Endothelial cell of umbilical vein (primary cell): ENCODE data around the gene KLF13. TPM values are rescaled to one million over a fixed set of nuclear protein-coding genes. Genes with fewer than 3 reads are reported as not detected.

Experiments
- BruUV-seq: library from RNA; stranded (reverse); fragments of 400-500 nt; replicated peaks from 2 replicates; lab custom pipeline; 2021; lab: Mats Ljungman, UMichigan
- CTCF ChIA-PET: fragments of 300-600, 350-600 bp; sonication (Branson Sonifier 250); formaldehyde crosslinking; loops from one replicate; lab custom pipeline; 2021; ENCODE audit warnings: antibody characterized with exemption, inconsistent platforms; lab: Charles Lee
- POLR2A ChIA-PET: fragments of 300-600, 350-600 bp; sonication (Branson Sonifier 250); formaldehyde crosslinking; loops from one replicate; lab custom pipeline; 2021; ENCODE audit warnings: antibody characterized with exemption, inconsistent platforms; lab: Charles Lee
- DNase-seq: peaks from one replicate; pipeline ENCODE4 v3.0.0-alpha.2; 2011; ENCODE audit warnings: low read depth, low spot score
- FAIRE-seq: peaks from 2 replicates; lab custom pipeline; 2011; peaks lifted over from hg19 to GRCh38; lab: Jason Lieb, UNC
- H2AFZ ChIP-seq: 2 replicates; pipeline ENCODE4 v1.6.0; 2012; ENCODE audit warnings: low read depth, low read length, control low read depth, inconsistent platforms
- H3K27ac ChIP-seq: 2 replicates; pipeline ENCODE4 v1.5.1; 2011; ENCODE audit warnings: low read depth, mild to moderate bottlenecking, control low read depth, low read length, moderate library complexity; ENCODE audit not compliant: insufficient read depth
- H3K27me3 ChIP-seq, 2 experiments: 2 replicates each; pipeline versions ENCODE4 v1.6.0 to v1.6.1; 2011; ENCODE audit warnings: low read length in 2 of 2, mixed read lengths in 1 of 2; ENCODE audit not compliant: control insufficient read depth in 2 of 2, insufficient read depth in 2 of 2
- H3K36me3 ChIP-seq, 2 experiments: 2 replicates in 1 of 2; 3 replicates in 1 of 2; pipeline ENCODE4 v1.5.1; 2011; ENCODE audit warnings: low read length in 2 of 2, mild to moderate bottlenecking in 1 of 2, moderate library complexity in 1 of 2; ENCODE audit not compliant: control insufficient read depth in 2 of 2, insufficient read depth in 2 of 2; ENCODE audit errors: extremely low read depth in 1 of 2
- H3K4me1 ChIP-seq: 3 replicates; pipeline ENCODE4 v1.5.1; 2011; ENCODE audit warnings: mild to moderate bottlenecking, low read length; ENCODE audit not compliant: control insufficient read depth, insufficient read depth; ENCODE audit errors: extremely low read depth
- H3K4me2 ChIP-seq: 2 replicates; pipeline ENCODE4 v1.6.1; 2011; ENCODE audit warnings: low read length, control low read depth, mixed read lengths; ENCODE audit not compliant: insufficient read depth
- H3K4me3 ChIP-seq, 3 experiments: fragments of 200-600 bp in 1 of 3; sonication (generic), shearing (Covaris generic) in 1 of 3; replicated peaks in 1 of 3; 2 replicates each; pipeline ENCODE4 v1.5.1; 2011 to 2016; ENCODE audit warnings: control low read depth in 3 of 3, low read length in 3 of 3, mild to moderate bottlenecking in 2 of 3, inconsistent platforms in 1 of 3, low read depth in 1 of 3, moderate library complexity in 1 of 3; ENCODE audit not compliant: insufficient read depth in 1 of 3
- H3K79me2 ChIP-seq: 2 replicates; pipeline ENCODE4 v1.6.0; 2012; ENCODE audit warnings: low read length, inconsistent platforms; ENCODE audit not compliant: control insufficient read depth, insufficient read depth
- H3K9ac ChIP-seq: replicated peaks from 2 replicates; pipeline ENCODE3; 2011; ENCODE audit warnings: low read length, control low read depth; ENCODE audit not compliant: insufficient read depth; ENCODE audit errors: extremely low read depth
- H3K9me1 ChIP-seq: replicated peaks from 3 replicates; pipeline ENCODE4 v1.6.0; 2011; ENCODE audit warnings: mild to moderate bottlenecking, low read length; ENCODE audit not compliant: control insufficient read depth, insufficient read depth; ENCODE audit errors: extremely low read depth
- H3K9me3 ChIP-seq: replicated peaks from 2 replicates; pipeline ENCODE4 v1.5.1; 2012; ENCODE audit warnings: low read length, inconsistent platforms; ENCODE audit not compliant: control insufficient read depth, insufficient read depth
- H4K20me1 ChIP-seq: replicated peaks from 2 replicates; pipeline ENCODE3; 2011; ENCODE audit warnings: mild to moderate bottlenecking, low read length; ENCODE audit not compliant: control insufficient read depth, insufficient read depth; ENCODE audit errors: extremely low read depth
- EZH2 ChIP-seq: IDR thresholded peaks from 2 replicates; pipeline ENCODE4 v1.6.1; 2012; ENCODE audit warnings: borderline replicate concordance, low read depth, mild to moderate bottlenecking, moderate library complexity, low read length, inconsistent platforms; ENCODE audit not compliant: severe bottlenecking
- FOS ChIP-seq: IDR thresholded peaks from 2 replicates; pipeline ENCODE4 v1.6.1; 2011; ENCODE audit warnings: mild to moderate bottlenecking, low read length, moderate library complexity, borderline replicate concordance; ENCODE audit not compliant: insufficient read depth
- GATA2 ChIP-seq: IDR thresholded peaks from 2 replicates; pipeline ENCODE4 v1.7.0; 2011; ENCODE audit warnings: low read depth, mild to moderate bottlenecking, moderate library complexity, mixed read lengths, low read length; ENCODE audit not compliant: insufficient read length, insufficient read depth
- JUN ChIP-seq: IDR thresholded peaks from 2 replicates; pipeline ENCODE4 v1.6.1; 2011; ENCODE audit warnings: borderline replicate concordance, low read depth; ENCODE audit not compliant: insufficient read length, insufficient read depth
- MYC ChIP-seq: IDR thresholded peaks from one replicate; pipeline ENCODE4 v1.6.1; 2011; ENCODE audit warnings: mild to moderate bottlenecking, low read depth, low read length
- POLR2A ChIP-seq: IDR thresholded peaks from 2 replicates; pipeline ENCODE4 v1.6.1; 2012; ENCODE audit warnings: low read depth, mild to moderate bottlenecking, control low read depth, low read length
- POLR2AphosphoS5 ChIP-seq: IDR thresholded peaks from 2 replicates; pipeline ENCODE4 v1.6.1; 2012; ENCODE audit warnings: low read depth, mild to moderate bottlenecking, control low read depth, low read length, moderate library complexity; ENCODE audit not compliant: insufficient read depth
- dilution Hi-C: fragments of 300-500 bp; cut with MboI; formaldehyde crosslinking; loops from one replicate; pipeline ENCODE4 v1.15.0; 2019; ENCODE audit warnings: low sequenced_read_pairs; ENCODE audit not compliant: extremely low pct_ligation_motif_present
- intact Hi-C: fragments of 100-400 bp; cut with micrococcal nuclease; formaldehyde crosslinking; loops from one replicate; pipeline ENCODE4 v1.10.0; 2022
- polyA plus RNA-seq, 4 experiments: library from polyadenylated mRNA; depleted of rRNA in 3 of 4; stranded (reverse) in 3 of 4; unstranded in 1 of 4; fragments of >200 nt; gene quantifications; 2 replicates each; pipeline versions ENCODE4 v1.2.1 to v1.2.3, GENCODE V29; 2011 to 2012; ENCODE audit warnings: missing spikeins in 1 of 4
- total RNA-seq: library from RNA; stranded (reverse); gene quantifications from 2 replicates; pipeline ENCODE4 v1.2.3, GENCODE V29; 2021
- TF ChIP-seq, protein P1 (sequence below): IDR thresholded peaks from 2 replicates; pipeline ENCODE4 v1.6.1; 2011; ENCODE audit not compliant: insufficient read depth, insufficient read length
- TF ChIP-seq, protein P2 (sequence below), 2 donors: IDR thresholded peaks; 1 replicate in 1 of 2; 2 replicates in 1 of 2; pipeline ENCODE4 v1.5.1; 2011; ENCODE audit warnings: low read length in 2 of 2, mild to moderate bottlenecking in 2 of 2, moderate library complexity in 2 of 2, control low read depth in 1 of 2, inconsistent platforms in 1 of 2, low read depth in 1 of 2; ENCODE audit not compliant: insufficient read depth in 1 of 2; ENCODE audit errors: extremely low read depth in 1 of 2

The KLF13 gene
- total and polyA plus RNA-seq, 2 donors (not counting 3 experiments of a cell fraction or from before 2014, with no cell fraction given): 10.1 to 31.9 TPM

DNA sequence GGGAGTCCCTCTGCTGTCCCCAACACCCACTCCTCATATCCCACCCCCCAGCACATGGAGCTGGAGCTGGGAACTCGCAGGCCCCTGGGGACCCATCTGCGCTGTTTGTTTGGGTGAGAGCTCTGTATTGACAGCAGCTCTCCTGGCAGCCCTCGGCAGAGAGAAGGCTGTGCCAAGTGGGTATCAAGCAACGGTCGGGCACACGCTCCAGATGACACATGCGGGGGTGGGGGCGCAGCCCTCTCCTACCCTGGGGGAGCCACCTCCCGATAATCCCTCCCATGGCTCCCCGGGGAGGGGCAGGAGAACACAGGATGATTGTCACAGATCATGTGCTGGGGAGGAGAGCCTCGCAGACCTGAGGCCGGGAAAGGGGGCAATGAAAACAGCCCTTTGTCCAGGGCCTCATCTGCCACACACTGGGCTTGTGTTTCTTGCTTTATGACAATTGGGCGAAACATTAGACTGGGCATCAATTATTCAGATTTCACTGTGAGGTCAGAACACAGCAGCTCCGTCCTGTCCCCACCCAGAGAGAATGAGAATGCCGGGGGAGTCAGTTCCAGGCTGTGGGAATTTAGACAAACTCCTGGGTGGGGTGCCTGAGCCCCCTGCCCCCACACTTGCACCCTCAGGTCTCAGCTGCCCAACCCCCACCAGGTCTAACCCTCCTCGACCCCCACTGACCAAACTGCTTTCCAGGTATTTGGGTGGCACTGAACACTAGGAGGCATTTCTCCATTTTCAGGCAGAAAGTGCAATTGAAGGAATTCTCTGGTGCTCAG, 46.4 kb upstream of the KLF13 start:
- DNase-seq: no peak

More for the DNA sequence above, 46.4 kb upstream of the KLF13 start:
- intact Hi-C loops (loop anchor here (5.0 kb wide), 1 partner anchor 58 kb away; no protein-coding TSS in a partner anchor), dilution Hi-C loops (no loop called here)
- Histone ChIP-seq H3K9me1 (no peaks in the 10 kb centered on the region), H3K9ac (no peak overlapping the region), H3K4me1 (no peaks in the 10 kb centered on the region), H3K4me3 (no peak overlapping the region), H2AFZ (no peak overlapping the region), H3K27ac (no peak overlapping the region), H4K20me1 (no peaks in the 10 kb centered on the region), H3K9me3 (no peaks in the 10 kb centered on the region), H3K79me2 (no peaks in the 10 kb centered on the region), H3K4me2 (no peak overlapping the region), H3K27me3 (no peaks in the 10 kb centered on the region), H3K36me3 (no peaks in the 10 kb centered on the region)
- ChIA-PET POLR2A (no interaction called here), CTCF (interaction anchor here (1.0 to 1.9 kb wide), 3 partner anchors 11 to 210 kb away, joined by 3 to 5 read pairs (median 4); no protein-coding TSS in a partner anchor)
- TF ChIP-seq, protein P1, sequence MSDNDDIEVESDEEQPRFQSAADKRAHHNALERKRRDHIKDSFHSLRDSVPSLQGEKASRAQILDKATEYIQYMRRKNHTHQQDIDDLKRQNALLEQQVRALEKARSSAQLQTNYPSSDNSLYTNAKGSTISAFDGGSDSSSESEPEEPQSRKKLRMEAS: no peak
- no peak for TF ChIP-seq FOS
- no peak for TF ChIP-seq JUN
- TF ChIP-seq POLR2AphosphoS5: no peak
- no peak for TF ChIP-seq POLR2A
- TF ChIP-seq, protein P2, sequence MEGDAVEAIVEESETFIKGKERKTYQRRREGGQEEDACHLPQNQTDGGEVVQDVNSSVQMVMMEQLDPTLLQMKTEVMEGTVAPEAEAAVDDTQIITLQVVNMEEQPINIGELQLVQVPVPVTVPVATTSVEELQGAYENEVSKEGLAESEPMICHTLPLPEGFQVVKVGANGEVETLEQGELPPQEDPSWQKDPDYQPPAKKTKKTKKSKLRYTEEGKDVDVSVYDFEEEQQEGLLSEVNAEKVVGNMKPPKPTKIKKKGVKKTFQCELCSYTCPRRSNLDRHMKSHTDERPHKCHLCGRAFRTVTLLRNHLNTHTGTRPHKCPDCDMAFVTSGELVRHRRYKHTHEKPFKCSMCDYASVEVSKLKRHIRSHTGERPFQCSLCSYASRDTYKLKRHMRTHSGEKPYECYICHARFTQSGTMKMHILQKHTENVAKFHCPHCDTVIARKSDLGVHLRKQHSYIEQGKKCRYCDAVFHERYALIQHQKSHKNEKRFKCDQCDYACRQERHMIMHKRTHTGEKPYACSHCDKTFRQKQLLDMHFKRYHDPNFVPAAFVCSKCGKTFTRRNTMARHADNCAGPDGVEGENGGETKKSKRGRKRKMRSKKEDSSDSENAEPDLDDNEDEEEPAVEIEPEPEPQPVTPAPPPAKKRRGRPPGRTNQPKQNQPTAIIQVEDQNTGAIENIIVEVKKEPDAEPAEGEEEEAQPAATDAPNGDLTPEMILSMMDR (IDR thresholded peaks at IDR 0.05; ENCODE audit: extremely low read depth in 1 of 2, insufficient read depth in 1 of 2, low read depth in 1 of 2, low read length in 2 of 2): no peak
- TF ChIP-seq EZH2: no peak
- no peak for TF ChIP-seq MYC
- TF ChIP-seq GATA2: no peak
- BruUV-seq: no TSS peak
- FAIRE-seq: no peak
